Smooth muscle cell of the brain vasculature (primary cell): ENCODE measurements around the gene PLEKHH2.

ENCODE experiments used
- DNase-seq: peaks from one replicate; pipeline ENCODE4 v3.0.0-alpha.2; 2012; ENCODE audit warnings: low read depth, low spot score

PLEKHH2 gene

DNA sequence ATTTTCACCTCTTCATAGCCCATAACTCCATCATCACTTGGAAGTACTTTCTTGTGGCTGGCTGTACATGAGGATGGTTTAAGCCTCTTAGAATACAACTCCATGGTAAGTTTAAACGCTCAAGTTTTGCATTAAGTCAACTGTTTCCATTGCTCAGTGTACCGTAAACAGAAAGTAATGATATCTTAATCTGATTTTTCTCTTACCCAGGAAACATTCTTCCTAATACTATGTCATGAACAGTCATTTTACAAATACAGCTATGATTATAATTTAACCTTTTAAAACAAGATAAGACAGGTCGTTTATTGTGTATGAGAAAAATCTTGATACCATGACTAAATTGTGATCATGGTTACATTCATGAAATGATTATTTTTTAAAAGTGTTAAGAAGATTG is 125.2 kb downstream of the PLEKHH2 start:
- no peak for DNase-seq

DNA sequence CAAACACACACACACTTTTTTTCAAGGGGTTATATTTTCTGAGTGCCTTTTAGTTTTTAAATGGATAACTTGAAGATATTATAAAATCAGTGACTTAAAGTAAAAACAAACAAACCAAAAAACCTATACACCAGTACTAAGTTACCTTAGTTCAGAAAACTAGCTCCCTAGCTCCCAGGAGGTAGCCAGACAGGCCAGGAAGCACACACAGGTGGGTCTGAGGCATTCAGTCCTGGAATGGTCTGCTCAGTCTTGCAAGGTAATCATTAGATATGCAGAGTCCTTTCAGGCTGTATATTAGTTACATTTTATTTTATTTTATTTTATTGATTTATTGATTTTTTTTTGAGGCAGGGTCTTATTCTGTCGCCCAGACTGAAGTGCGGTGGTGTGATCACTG is 126.0 kb downstream of the PLEKHH2 start:
- DNase-seq: no peak

DNA sequence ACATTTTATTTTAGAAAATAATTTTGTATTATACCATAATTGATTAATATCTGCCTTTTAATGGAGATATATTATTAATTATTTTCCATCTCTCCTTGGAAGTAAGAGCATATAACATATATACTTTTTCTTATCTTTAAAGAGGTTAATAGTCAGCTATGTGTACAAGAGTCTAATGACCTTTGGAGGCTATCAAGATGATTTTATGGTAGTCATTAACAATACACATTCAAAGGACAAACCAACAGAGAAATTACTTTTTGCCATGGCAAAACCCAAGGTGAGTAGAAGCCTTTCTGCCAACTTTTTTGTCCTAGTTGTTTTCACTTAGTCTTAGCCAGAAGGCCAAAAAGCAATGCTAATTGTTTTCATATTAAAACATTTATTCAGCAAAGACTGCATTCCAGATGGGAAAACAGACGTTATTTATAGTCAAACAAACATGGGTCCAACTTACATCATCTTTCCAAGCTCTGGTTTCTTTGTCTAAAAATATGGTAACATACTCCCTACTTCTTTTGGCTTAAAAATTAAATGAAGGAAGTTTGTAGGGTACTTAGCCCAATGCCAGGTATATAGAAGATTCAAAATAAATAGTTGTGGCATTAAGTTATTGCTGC is 127.1 kb downstream of the PLEKHH2 start:
- no peak for DNase-seq

DNA sequence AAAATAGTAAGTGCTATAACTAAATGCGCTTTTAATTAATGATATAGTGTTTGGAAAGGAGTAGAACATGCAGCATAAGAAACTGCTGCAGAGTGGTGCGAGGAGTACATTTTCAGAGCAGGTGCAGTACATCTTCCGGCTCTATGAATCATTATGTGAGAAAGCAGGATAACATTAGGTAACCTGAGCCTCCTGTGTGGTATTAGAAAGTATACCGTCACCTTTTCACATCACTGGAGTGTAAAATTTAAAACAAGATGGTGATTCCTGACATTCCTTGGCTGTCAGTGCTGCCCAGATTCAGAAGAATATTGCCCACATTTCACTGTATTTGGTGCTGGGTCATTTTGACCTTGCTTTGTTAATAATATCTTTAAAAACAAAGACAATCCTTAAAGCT is 128.9 kb downstream of the PLEKHH2 start:
- no peak for DNase-seq

DNA sequence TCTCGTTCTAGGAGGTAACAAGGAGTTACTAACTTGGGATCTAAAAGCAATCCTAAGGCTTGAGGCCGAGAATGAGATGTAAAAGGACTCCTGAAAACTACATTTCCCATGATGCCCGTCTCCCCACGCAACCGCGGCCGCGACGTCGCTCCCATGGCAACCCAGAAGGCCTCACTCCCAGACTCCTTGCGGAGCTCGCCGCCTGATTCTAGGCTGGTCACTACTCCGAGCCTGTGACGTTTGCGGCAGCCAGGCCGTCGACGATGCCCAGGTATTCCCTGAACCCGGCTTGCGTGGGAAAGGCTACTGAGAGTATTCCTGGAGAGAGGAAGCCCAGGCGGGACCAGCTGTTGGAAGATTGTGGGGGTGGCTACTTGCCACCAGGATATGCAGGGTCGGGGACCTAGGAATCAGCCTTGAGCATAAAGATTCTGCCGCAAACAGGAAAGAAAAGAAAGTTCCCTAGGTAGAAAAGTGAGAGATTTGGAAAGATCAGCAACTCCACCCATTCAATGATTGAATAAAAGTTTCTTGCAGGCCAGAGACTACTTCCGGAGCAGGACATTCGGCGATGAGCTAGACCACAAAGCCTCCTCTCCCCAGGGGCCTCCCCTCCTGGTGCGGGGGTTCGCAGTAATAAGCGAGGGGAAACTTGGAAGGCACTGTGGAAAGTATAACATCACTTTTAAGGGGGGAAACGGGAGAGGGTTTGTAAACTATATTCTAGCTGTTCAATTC is 137.0 kb downstream of the PLEKHH2 start, which contains the start of gene DYNC2LI1:
DYNC2LI1 (plus strand) TSS at position 164 of the 738 bp plus-strand sequence; CDS start at position 264, 100 bp downstream.
- peak; percentile 72 for DNase-seq

DNA sequence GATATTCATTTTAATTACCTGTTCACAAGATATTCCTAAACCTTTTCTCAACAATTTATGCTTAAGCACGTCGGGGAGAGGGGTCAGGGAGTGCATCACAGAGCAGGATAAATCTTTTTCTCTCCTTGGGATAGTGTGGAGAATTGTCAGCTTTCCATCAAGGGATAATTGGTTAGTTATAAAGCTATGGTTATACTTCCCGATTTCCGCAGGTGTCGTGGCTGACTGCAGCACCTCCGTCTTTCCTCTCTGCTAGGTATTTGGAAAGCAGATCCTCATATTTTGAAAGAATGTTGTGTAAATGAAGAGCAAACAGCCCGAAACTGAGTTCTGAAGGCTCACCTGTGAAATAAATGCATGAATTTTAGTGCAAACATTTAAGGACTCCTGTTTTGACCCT is 137.6 kb downstream of the PLEKHH2 start:
- DNase-seq: no peak

DNA sequence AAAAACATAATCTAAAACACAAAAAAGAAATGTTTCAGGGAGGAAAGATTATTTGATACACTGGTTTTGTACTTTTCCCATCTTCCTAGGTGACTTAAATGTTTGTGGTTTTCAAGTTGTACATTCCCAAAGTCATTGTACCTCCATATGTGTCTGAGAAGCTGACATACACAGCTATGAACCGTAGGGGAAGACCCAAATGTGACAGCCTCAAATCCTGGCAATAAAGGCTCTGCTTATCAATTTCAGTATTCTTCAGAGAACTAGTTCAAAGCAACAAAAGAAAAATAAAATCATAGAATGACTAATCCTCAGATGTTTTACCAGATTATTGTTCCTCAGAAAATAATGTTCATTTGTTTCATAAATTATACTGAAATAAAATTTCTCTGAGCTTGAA is 139.3 kb downstream of the PLEKHH2 start:
- DNase-seq: no peak

DNA sequence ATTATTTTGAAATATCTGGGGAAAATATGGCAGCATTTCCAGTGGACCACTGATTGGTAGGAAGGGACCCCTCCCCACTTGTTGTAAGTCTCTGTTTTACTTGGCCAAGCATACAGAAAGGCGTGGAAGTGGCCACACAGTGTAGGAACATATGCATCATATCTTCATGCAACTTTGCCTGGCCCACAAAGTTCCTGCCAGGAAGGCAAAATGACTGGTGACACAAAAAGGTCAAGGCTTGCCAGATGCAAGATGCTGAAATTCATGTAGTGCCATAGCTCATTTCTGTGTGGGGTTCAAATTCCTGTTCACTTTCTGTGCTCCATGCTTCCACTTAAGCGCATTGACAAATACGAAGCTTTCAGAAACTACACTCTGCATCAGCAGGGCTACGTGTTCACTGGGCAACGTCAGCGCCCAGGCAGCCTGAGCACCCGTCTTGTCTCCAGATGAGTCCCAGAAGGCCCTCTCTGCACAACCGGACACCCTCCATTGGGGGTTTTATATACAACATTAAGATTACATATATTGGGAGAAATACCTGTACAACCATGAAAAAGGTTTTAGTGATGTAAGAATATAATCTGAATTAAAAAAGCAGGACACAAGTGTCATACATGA is 140.4 kb downstream of the PLEKHH2 start:
- DNase-seq: no peak

DNA sequence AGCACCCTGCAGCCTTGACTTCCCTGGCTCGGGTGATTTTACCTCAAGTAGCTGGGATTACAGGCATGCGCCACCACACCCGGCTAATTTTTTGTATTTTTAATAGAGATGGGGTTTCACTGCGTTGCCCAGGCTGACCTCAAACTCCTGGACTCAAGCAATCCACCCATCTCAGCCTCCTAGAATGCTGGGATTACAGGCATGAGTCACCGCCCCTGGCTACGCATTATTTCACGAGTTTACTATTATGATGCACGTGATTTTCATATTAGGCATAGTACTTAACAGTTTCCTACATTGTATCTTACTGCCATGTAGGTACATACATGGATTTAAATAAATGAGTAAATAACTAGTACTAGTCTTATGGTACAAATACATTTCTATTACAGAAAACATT is 141.2 kb downstream of the PLEKHH2 start:
- DNase-seq: no peak

DNA sequence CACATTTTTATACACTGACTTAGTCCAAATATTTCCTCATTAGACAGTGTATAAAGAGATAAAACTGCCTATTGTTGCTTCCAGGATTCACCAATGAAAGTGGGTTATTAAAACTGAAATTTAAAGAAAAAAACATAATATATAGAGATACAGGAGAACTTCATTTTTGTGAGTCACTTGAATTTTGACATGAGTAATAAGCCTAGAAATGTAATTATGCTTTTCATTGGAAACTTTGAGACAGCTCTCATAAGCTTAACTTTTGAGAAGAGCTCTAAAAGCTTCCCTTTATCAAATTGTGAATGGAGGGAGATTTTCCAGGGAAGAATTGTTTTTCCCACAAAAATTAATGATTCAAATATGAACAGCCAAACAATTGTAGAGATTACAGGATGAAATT is 150.8 kb downstream of the PLEKHH2 start:
- DNase-seq: no peak

DNA sequence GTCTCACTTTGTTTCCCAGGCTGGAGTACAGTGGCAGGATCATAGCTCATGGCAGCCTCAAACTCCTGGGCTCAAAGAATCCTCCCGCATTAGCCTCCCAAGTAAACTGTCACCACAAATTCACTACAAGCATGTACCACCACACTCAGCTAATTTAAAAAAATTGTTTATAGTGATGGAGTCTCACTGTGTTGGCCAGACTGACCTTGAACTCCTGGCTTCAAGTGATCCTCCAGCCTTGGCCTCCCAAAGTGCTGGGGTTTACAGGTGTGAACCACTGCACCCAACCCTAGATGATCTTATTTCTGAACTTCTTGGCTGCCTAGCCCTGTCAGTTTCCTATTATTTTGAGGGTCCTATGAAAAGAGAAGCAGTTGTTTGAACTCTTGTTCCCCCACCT is 151.6 kb downstream of the PLEKHH2 start:
- no peak for DNase-seq

DNA sequence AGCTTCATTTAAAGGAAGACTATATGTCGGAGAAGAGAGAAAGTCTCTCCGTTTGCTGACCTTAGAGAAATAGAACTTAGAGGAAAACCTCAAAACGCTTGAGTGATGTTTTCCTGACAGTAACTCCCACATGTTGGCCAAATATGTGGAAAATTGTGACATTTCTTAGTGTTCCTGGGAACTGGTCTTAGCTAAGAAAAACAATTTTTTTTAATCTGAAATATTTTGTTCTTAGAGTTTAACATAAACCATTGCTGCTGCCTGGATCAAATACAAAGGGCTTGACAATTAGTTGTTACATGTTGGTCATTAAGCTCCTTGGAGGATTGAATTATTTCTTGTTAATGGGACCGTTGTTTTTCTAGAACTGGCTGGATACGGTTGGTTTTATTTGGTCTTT is 153.1 kb downstream of the PLEKHH2 start:
- no peak for DNase-seq

DNA sequence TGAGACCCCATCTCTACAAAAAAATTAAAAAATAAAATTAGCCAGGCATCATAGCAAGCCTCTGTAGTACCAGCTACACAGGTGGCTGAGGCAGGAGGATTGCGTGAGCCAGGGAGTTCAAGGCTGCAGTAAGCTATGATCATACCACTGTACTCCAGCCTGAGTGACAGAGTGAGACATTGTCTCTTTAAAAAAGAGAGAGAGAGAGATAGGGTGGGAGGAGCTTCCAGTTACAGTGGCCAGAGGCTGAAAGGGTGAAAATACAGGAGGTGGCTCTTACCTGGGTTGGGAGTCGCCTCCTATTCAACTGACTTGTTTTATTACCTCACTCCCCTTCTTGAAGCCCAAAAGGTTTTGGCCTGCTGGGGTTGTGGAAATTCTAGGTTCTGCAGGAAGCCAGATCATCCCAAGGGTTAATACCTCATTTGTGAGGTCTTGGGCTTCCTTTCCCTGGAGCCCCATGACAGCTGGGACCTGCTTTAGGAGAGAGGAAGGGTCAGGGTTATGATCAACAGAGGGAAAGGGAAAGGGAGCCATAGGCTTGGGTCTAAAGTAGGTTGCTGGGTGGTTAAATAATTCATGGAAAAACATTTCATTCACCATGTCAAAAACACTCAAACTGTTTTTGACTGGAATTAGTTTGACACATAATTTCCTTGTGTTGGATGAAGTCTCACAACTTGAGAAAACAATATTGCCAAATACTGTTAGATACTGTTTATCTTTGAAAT is 154.1 kb downstream of the PLEKHH2 start:
- DNase-seq: no peak

DNA sequence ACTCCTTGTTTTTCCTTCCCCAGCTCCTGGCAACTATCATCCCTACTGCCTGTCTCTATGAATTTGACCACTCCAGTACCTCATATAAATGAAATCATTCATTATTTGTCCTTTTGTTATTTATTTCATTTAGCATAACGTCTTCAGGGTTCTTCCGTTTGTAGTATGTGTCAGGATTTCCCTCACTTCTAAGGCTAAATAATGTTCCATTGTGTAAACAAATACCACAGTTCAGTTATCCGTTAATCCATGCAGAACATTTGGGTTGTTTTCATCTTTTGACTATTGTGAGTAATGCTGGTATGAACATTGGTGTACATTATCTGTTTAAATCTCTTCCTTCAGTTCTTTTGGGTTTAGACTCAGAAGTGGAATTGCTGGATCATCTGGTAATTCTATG is 155.6 kb downstream of the PLEKHH2 start:
- no peak for DNase-seq

DNA sequence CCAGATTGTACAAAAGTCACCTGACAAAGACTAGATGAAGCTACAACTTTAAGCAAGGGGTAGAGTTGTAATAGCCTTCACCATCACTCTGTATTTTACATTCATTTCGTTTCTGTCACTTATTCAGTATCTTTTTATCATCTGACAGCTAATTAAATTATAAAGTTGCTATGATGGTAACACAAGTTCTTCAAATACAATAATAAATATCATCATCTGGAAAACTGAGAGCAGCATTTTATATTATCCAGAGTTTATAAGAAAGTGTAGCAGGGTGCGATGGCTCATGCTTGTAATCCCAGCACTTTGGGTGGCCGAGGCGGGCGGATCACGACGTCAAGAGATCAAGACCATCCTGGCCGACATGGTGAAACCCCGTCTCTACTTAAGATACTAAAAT is 157.9 kb downstream of the PLEKHH2 start:
- DNase-seq: no peak

DNA sequence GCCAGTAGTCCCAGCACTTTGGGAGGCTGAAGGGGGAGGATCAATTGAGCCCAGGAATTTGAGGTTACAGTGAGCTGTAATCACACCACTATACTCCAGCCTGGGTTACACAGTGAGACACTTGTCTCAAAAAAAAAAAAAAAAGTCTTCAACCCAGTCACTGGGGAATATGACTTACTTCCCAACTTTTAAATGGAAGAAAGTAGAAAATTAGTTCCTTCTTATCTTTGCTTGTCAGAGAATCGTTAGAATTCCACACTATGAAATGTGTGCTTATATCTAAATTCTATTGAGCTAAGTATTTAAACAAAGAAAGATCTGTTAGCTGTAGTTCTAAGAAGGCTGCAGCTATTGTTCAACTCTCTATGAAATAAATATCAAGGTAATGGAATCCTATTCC is 159.1 kb downstream of the PLEKHH2 start:
- no peak for DNase-seq

DNA sequence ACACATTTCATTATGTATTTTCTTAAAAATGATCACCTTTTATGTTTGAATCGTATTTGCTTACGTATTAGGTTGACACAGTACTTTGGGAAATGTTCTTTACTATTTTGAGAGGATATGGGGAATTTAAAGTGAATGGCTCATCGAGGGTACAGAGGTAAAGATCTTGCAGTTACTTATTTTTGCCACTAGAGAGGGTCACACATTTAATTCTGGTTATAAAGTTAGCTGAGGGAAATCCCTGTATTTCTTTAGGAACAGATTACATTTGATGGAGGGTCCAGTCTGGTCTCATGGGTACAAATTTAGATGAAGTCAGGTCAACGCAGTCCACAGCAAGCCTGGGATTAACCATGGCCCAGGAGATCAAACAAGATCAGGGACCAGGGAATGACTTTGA is 161.2 kb downstream of the PLEKHH2 start:
- no peak for DNase-seq

DNA sequence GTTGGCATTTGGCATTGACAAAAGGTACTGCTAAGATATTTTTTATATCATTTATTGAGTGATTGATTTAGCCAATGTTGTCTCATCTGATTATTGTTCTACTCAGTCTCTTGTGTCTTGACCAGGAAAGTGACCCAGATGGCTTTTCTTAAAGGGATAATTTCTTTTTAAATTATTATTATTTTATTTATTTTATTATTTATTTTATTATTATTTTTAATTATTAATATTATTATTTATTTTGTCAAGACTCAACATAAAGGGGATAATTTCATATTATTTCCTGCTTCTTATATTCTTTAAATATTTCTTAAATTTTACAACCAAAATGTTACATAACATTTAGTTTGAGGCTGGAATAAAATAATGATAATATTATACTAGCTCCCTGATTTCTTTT is 163.8 kb downstream of the PLEKHH2 start:
- DNase-seq: no peak

DNA sequence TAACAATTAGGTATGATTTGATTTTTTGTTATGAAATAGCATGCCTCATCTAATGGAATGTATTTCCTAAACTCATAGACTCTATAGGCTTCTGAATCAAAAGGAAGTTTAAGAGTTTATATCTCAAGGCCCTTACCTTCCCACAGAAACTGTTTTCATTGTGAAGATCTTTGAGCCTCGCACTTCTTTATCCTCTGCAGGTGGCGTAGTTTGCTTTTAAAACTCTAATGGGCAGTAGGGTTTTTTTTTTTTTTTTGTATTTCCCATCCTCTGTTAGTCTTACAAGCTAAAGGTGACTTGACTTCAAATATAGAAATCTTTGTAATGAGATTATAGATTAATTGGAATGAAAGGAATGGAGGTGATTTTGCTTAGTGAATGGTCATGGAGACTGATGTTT is 165.1 kb downstream of the PLEKHH2 start:
- DNase-seq: no peak

DNA sequence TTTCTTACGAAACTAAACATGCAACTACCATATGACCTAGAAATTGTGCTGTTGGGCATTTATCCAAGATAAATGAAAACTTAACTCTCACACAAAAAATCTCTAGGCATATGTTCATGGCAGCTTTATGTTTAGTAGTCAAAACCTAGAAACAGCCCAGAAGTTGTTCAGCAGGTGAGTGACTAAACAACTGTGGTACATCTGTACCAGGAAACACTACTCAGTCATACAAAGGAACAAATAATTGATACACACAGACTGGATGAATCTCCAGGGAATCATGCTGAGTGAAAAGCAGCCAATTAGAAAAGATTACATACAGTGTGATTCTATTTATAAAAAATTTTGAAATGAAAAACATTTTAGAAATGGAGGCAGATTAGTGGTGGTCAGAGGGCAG is 166.1 kb downstream of the PLEKHH2 start:
- DNase-seq: no peak

DNA sequence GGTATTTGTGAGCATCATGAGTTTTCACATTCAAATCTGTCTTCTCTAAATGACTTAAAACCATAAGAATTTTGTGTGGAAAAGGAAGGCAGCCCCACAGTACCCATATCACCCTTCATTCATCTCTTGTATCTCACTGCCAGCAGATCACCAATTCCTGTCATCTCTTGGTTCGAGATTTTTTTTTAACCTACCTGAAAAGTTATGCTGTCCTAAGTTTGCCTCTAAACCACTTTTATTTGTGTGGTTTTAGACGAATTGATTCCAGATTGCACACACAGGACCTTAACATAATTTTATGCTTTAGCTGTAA is 169.6 kb downstream of the PLEKHH2 start:
- DNase-seq: no peak

DNA sequence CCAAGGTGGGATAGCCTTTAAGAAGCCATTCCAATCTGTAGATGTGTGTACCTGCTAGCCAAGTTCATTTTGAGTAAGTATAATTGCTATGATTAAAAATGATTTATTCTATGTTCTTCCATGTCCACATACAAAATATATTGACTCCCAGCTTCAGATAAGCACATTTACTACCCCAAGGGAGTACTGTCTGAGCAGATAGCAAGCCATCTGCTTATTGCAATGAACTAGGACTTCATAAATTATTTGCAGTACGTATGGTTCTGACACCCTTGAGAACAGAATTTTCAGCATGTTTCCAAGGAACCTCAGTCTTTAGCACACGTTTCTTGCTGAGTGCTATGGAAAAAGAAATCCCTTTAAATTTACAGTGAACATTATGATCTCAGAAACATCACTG is 173.4 kb downstream of the PLEKHH2 start:
- DNase-seq: no peak

DNA sequence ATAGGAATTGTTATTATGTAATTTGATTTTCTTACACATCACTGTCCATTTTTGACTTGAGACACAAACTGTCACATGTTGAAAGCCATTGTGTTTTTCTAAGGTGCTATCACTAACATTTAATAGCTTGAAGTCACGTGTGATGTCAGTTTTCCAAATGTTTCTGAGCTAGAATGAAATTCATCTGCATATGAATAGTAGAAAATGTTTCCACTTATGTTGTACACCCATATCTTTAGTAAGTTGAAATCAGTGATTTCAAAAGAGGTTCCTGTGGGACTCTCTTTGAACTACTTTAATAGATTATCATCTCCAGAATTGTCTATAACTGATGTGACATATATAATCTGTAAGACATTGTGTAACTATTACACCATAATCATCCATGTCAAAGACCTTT is 173.8 kb downstream of the PLEKHH2 start:
- no peak for DNase-seq
